UCSD-AML1 (cell line): ENCODE data around the gene CST9.

Source experiments
- DNase-seq: peaks from one replicate; lab custom pipeline; 2025; ENCODE audit not compliant: unreplicated experiment; lab: John Stamatoyannopoulos, UW

CST9 gene, protein sequence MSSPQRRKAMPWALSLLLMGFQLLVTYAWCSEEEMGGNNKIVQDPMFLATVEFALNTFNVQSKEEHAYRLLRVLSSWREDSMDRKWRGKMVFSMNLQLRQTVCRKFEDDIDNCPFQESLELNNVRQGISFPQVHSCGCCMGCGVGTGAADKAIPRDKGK

DNA sequence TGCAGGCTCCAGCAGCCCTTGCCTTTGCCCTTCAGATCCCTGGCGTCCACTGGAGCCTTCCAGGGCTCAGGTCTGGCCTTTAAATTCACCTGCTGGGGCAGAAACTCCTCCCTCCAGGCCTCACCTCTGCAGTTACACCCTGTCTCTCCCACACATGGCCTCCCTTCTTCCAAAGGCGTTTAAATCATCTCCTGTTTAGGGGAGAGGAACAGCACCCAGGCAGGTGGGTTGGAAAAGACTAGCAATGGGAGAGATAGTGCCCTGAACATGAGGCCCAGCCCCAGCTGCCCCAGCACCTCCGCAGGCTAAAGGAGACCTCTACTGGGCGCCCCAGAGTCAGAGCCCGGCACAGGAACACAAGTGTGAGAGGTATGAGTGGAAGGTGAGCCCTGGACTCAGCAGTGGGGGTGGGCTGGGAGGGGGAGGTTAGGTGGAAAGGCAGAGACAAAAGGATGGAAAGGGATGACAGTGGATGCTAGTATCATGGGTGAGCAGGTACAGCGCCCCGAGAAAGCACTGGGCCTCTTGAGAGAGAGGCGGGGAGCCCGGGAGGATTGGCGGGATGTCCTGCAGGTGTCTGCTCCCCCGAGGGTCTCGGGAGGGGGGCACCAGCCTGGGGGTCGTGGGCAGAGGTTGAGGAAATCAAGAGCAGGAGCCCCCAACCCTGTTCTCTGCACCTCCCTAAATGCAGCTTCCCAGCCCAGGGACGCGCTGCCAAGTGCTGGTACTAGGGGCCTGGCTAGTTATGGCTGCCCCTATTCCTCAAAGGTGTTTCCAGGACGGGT, at the start of gene CST9:
TSS of gene CST9 (minus strand) at position 51 of the 785 bp plus-strand sequence. CDS start 53 bp downstream, outside the sequence.
- no peak for DNase-seq

DNA sequence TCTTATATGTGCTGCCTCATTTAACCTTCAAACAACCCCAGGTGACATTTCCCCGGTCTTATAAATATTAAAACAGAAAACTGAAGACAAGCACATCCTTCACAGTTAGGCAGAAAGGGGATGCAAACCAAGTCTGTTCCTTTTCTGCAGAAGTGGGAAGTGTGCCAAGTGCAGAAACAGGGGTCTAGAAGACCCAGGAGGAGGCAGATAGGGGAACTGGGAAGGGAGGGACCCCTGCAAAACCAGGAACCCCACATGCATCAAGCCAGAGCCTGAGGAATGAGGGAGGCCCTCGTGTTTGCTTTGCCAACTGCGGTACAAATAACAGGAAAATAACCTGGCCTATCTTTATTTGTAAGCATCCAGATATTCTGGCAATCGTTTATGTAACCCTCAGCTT, 49.0 kb upstream of the CST9 start:
- no peak for DNase-seq

DNA sequence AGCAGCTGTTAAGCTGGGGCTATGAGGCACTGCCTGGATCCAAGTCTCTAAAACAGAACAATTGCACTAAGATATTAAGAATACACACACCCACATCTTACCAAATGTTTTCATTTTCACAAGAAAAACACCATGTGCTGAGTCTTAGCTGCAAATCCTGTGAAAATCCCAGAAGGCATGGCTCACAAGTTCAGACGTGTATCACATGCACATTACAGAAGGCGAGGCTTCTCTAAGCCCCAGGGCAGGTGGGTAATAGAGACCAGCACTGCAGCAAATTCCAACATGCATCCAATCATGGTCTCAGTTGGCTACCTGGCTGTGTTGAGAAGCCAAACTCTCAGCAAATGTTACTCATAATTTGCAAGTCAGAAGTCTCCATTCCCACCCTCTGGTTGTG, 48.3 kb upstream of the CST9 start:
- no peak for DNase-seq

DNA sequence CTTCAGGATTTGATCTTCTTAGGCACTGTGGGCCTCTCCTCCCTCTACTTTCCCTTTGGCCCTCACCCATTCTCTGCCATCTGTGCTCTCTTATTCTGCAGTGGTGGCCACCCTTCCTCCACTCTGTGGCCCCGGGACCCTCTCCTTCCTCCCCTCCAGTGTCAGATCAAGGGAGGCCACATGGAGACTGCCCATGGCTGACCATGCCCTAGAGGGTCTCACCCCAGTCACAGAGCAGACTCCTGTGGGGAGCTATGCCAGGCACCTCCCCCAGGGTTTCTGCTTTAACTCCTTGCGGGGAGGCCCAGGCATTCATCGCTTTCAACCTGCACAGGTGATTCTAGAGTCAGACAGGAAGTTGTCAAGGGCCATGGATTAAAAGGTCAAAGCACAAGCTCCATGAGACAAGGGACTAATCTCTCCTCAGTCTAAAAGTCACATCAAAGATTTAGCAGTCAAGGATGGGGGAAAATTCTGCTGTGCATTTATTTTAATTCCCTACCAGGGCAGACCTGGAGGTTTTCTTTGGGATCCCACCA, 47.8 kb upstream of the CST9 start:
- no peak for DNase-seq

DNA sequence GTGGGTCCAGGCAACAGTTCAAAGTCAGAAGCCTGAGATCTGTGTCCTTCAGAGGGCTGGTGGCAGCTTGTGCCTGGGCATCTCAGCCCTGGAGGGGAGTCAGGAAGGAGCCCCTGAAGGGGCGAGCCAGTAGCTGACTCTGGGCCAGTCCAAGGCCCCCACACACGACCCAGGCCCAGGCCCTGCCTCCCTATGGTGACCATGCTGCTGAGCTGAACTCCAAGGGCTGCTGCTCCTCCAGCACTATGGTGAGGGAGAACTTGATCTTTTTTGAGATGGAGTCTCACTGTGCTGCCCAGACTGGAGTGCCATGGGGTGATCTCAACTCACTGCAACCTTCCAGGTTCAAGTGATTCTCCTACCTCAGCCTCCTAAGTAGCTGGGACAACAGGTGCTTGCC, 47.2 kb upstream of the CST9 start:
- no peak for DNase-seq

DNA sequence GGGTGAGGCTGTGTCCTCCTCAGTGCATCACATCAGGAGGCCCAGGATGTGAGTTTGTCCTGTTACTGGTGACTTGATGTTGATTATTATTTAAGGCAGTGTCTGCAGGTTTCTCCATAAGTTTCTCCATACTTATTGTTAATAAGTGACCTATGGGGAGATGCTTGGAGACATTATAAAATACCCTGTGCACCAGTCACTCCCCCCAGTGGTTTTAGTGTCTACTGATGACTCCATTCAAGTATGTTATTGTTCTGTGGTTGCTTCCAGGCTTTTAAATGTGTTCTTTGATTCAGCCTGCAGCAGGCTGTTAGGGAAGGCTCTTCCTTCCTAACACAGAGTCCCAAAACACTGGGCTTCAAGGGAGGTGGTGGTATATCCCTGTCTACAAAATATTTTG, 46.7 kb upstream of the CST9 start:
- no peak for DNase-seq

DNA sequence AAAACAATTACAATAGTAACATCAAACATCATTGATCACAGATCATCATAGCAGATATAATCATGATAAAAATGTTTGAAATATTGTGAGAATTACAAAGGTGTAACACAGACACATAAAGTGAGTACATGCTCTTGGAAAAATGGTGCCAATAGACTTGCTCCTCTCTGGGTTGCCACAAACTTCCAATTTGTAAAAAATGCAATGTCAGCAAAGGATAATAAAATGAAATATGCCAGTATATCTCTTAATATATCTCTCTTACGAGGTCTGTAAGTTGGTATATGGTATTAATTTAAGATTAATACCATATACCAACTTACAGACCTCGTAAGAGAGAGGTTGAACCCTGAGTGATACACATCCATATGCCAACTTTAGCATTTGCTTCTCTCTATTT, 45.4 kb upstream of the CST9 start:
- no peak for DNase-seq

DNA sequence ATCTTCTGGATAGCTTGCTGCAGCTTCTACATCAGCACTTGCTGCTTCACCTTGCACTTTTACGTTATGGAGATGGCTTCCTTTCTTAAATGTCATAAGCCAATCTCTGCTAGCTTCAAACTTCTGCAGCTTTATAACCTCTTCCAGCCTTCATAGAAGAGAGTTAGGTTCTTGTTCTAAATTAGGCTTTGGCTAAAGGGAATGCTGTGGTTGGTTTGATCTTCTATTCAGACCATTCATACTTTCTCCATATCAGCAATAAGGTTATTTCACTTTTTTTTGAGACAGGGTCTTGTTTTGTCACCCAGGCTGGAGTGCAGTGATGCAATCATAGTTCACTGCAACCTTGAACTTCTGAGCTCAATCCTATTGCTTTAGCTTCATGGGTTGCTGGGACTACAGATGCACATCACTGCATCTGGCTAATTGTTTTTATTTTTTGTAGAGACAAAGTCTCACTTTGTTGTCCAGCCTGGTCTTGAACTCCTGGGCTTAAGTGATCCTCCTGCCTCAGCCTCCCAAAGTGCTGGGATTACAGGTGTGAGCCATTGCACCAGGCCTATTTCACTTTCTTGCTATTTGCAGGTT, 44.2 kb upstream of the CST9 start:
- DNase-seq, result no peak

DNA sequence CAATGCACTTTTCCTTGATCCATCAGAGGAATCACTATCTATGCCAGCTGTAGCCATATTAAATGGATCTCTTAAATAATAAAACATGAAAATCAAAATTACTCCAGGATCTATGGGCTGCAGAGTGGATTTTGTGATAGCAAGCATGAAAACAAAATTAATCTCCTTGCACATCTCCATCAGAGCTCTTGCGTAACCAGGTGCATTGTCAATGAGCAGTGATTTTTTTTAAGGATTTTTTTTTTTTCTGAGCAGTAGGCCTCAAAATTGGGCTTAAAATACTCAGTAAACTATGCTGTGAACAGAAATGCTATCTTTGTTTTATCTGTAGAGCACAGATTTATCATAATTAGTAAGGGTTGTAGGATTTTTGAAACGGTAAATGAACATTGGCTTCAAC, 43.5 kb upstream of the CST9 start:
- DNase-seq, result no peak

DNA sequence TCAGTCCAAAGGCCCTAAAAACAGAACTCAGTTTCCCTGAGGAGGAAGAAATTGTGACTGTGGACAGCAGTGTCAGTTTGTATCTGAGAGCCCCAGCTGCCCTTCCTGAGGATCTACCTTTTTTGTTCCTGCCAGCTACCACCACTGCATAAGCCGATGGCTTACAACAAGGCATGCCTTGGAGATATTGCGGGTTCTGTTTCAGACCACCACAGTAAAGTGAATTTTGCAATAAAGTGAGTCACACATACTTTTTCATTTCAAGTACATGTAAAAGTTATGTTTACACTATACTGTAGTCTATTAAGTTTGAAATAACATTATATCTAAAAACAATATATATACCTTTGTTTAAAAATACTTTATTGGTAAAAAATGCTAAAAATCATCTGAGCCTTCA, 41.6 kb upstream of the CST9 start:
- no peak for DNase-seq

DNA sequence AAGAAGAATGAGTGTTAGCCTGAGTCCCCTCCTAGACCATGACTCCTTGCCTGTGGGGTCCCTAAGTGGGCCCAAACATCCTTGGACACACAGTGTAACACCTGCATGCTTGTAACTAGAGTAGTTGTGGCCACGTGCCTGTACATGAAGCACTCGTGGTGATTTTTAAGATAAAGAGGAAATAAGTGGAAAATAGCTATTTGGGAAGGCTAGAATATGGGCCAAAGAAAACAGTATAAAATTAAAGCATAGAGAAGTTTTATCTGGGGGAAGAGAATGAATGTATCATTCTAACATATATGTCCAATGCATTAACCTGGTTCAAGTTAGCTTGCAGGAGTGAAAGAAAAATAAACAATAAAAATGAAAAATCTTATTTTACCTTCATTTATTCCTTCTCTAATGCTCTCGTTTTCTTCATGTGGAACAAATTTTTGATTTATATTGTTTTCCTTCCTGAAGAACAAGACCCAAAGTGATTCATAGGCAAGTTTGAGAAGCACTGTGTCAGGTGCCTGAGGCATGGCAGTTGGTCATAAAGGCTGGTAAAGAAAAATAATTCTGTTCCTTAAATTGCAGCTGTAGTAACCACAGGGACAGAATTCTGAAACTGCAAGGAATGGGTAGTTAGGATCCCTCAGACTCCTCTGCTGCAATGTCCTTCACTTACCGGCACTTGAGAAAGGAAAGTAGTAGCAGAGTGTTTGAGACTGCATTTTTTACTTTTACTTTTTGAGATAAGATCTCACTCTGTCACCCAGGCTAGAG, 40.6 kb upstream of the CST9 start:
- DNase-seq, result no peak

DNA sequence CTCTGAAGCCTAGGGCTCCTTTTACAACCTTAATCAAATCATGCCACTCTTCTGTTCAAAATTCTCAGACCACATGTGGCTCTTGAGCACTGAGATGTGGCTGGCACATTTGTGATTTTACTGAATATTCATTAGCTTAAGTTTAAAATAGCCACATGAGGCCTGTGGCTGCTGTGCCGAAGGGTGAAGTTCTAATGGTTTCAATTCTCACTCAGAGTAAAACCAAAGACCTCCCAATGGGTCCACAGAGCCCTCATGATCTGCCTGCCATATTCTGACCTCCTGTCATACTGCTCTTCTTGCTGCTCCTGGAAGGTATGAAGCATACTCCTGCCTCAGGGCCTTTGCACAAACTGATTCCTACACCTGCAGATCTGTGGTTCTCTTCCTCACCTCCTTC, 39.9 kb upstream of the CST9 start:
- DNase-seq, result no peak

DNA sequence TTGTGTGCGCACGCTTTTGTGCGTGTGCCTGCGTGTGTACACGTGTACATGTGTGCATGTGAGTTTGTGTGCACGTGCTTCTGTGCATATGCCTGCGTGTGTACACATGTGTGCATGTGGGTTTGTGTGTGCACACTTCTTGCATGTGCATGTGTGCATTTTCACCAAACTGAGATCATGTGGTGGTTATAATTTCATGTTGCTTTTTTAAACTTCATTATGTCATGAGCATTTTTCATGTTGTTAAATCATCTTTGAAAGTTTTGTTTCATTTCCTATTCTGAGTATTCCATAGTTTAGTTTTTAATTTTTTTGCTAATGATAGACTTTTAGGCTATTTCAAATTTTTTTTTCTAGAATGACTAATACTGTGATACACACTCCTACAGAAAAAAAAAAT, 38.4 kb upstream of the CST9 start:
- DNase-seq, result no peak

DNA sequence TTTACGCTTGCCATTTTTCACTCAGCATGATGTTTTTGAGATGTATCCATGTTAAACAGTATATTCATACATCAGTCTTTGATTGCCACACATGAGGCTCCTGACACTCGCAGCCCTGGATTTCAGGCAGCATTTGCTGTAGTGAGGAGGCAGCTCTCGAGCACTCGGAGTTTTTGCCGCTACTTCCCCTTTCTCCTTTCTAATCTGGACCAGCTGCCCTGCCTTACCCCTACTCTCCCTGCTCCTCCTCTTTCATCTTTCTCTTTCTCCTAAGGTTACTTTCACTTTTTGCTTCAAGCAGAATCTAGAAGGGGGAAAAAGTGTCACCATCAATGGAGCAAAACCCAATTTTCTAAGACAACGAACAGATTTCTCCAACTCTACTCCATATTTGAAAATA, 37.9 kb upstream of the CST9 start:
- DNase-seq, result no peak

DNA sequence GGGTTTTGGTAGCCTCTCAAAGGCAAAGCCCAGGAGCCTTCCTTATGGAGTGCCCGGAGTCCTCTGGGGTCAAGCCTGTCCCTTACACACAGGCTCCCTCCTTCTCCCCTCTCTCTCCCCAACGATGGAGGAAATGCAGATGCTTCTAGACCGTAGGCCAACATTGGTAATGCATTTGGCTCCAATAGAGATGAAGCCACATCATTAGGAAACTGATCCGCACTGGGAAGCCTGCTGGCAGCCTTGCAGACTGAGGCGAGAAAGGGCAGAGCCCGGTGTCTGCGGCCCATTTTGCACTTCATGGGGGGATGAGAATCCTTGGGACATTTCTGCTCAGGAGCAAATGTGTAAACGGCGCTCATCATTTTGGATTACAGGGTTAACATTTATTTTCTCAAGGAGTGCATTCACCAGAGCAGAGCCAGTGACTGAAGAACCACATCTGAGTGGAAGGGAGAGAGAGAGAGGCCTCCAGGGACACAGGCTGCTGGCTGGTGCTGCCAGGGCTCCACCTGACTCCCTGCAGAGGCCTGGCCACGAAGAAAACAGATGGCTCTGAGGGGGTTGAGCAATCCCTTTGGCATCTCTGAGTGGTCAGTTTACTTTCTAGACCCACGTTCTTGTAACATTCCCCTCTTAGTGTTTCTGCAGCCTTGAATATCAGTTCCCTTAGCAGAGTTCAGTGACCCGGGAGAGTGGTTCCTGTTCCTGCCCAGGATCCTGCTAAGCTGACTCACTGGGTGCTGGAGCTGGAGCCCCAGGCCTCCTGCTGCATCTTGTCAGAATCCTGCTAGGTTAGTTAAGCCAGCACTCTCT, 36.4 kb upstream of the CST9 start:
- no peak for DNase-seq

DNA sequence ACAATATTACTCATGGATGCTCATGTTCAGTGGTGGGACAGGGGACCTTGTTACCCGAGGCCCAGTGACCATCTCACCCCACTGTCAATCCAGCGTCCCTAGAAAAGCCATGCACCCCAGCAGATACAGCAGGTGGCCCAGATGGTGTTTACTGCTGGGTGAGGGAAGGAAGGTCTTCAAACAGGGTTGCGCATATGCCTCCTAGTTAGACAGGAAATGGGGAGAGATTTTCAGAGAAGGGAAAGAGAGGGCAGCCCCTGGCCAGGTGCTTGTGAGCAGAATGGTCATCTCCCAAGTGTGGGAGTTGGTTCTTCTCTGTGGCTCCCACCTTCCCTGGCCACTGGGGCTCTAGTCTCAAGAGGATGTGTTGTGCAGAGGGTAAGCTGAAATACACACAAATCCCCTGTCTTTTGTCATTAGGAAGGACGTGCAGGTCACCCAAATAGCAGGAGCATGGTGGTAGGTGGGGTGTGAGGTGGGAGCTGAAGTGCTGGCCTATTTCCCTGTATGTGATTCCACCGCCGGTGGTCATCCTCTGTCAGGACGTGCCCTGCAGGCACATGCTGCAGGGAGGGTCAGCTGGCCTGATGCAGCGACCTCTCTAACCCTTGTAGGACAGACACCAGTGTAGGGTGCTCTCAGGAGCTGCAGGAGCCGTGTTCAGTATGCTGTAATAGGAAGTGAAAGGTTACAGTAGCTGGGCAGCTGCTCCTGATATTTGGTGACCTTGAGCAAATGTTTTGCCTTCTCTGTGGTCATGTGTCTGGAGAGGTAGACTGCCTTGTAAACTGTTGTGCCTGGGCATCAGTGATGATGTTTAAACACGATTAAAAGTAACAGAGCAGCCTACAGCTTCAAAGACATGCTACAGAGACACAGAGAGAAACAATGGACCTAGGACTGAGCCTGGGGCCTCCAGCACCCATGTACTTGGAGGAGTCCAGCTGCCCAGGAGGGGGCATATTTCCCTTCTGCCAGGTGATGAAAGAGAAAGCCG, 35.3 kb upstream of the CST9 start:
- no peak for DNase-seq

DNA sequence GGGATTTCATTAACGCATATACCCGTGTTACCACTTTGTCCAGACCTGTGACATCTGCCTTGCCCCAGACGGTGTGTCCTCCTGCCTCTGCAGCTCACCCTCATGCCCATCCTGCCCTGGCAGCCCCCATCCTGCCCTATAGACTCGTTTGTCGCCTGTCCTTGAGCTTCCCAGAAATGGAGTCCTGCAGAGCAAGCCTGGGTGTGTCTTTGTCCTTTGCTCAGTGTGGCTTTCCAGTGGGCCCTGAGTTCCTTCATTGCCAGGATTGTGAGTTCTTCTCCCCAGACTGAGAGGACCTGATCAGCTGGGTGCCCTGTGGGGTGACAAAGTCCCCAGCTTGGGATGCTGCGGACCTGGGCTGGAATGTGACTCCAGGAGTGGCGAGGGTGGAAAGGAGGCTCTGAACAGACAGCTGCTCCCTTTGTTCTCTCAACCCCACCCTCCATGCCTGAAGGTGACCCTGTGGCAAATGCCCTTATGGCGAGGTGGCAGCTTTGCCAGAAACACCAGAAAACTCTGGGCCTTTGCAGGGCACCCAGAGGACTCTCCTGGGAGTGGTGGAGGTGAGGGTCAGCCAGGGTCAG, 34.4 kb upstream of the CST9 start:
- DNase-seq, result no peak

DNA sequence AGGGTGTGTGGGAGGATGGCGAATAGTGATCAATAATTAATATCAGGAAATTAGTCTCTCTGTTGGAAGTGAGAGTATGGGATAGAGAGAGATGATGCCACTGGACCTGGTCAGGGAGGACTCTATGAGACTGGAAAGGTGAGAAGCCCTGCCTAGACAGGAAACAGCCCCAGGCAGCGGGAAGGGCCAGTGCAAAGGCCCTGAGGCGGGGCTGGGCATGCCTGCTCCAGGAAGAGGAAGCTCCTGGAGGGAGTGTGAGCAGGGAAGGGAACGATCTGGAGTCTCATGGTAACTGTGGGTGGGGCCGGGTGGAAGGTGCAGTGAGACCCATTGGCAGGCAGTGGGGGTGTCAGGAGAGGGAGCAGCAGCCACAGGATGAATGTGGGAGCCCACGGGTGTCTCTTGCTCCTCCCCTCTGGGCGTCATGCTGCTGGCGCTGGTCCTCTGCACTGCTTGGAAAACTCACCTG, 33.8 kb upstream of the CST9 start:
- no peak for DNase-seq

DNA sequence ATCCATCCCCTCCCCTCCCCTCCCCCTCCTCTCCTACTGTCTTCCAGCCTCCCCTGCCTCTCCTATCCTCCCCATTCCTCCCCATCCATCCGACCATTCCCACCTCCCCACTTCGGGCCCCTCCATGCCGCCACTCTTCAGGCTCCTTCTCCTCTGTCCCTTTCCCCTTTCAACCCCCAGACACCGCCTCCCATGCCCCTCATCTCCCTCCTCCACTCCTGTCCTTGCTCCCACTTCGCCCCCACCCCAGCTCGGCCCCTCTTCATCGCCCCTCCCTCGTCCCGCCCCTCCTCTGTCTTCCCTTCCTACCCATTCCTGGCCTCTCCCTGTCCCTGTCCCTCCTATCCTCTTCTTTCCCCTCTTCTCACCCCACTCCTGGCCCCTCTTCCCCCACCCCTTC, 32.6 kb upstream of the CST9 start:
- no peak for DNase-seq
